Common myeloid progenitor, CD34-positive (primary cell): ENCODE measurements around the gene PRDM11.

Experiments used
- CTCF ChIA-PET: fragments of 350-600 bp; sonication (Branson Sonifier 250); formaldehyde crosslinking; loops from one replicate; lab custom pipeline; 2021; ENCODE audit warnings: antibody characterized with exemption; lab: Charles Lee
- POLR2A ChIA-PET: fragments of 350-600 bp; sonication (Branson Sonifier 250); formaldehyde crosslinking; loops from one replicate; lab custom pipeline; 2021; ENCODE audit warnings: antibody characterized with exemption; lab: Charles Lee
- DNase-seq, 3 donors: peaks; one replicate each; pipeline versions ENCODE4 v3.0.0 to v3.0.0-alpha.2; 2013
- H3K27ac ChIP-seq, 2 experiments: 1 replicate in 1 of 2; 2 replicates in 1 of 2; pipeline ENCODE4 v1.7.0; 2013; ENCODE audit warnings: inconsistent platforms in 2 of 2, low read length in 2 of 2, mild to moderate bottlenecking in 2 of 2, low read depth in 1 of 2, moderate library complexity in 1 of 2; ENCODE audit not compliant: severe bottlenecking in 2 of 2, insufficient read depth in 1 of 2, poor library complexity in 1 of 2
- H3K27me3 ChIP-seq, 5 experiments: replicated peaks in 2 of 5; 1 replicate in 3 of 5; 2 replicates in 2 of 5; pipeline versions ENCODE4 v1.6.1 to v1.7.0; 2013; ENCODE audit warnings: low read length in 4 of 5, mild to moderate bottlenecking in 2 of 5, moderate library complexity in 2 of 5, inconsistent platforms in 1 of 5; ENCODE audit not compliant: insufficient read depth in 5 of 5, control insufficient read depth in 4 of 5
- H3K36me3 ChIP-seq, 4 experiments: 1 replicate in 2 of 4; 2 replicates in 2 of 4; pipeline versions ENCODE4 v1.6.1 to v1.7.0; 2013; ENCODE audit warnings: low read length in 3 of 4, control low read depth in 1 of 4, mild to moderate bottlenecking in 1 of 4; ENCODE audit not compliant: control insufficient read depth in 4 of 4, insufficient read depth in 4 of 4
- H3K4me1 ChIP-seq, 4 experiments: 1 replicate in 3 of 4; 2 replicates in 1 of 4; pipeline versions ENCODE4 v1.6.1 to v1.7.1; 2013; ENCODE audit warnings: low read length in 3 of 4, mild to moderate bottlenecking in 3 of 4, control low read depth in 1 of 4, inconsistent platforms in 1 of 4, moderate library complexity in 1 of 4; ENCODE audit not compliant: control insufficient read depth in 4 of 4, insufficient read depth in 4 of 4; ENCODE audit errors: control extremely low read depth in 1 of 4
- H3K4me3 ChIP-seq, 7 experiments: 1 replicate in 4 of 7; 2 replicates in 3 of 7; pipeline versions ENCODE4 v1.5.1 to v1.7.0; 2013; ENCODE audit warnings: mild to moderate bottlenecking in 7 of 7, low read length in 6 of 7, moderate library complexity in 6 of 7, inconsistent platforms in 2 of 7, low read depth in 2 of 7, control low read depth in 1 of 7; ENCODE audit not compliant: insufficient read depth in 4 of 7, control insufficient read depth in 1 of 7; ENCODE audit errors: extremely low read depth in 1 of 7
- H3K9me3 ChIP-seq, 5 experiments: 1 replicate in 4 of 5; 2 replicates in 1 of 5; pipeline versions ENCODE4 v1.6.1 to v1.7.1; 2013; ENCODE audit warnings: low read length in 4 of 5, mild to moderate bottlenecking in 2 of 5, inconsistent platforms in 1 of 5, low read depth in 1 of 5, moderate library complexity in 1 of 5; ENCODE audit not compliant: control insufficient read depth in 4 of 5, insufficient read depth in 2 of 5; ENCODE audit errors: control extremely low read depth in 1 of 5
- WGBS: methylation state at CpG from one replicate; pipeline ENCODE4 v1.1.5; 2013; ENCODE audit not compliant: insufficient coverage; 5-methylcytosine and 5-hydroxymethylcytosine counted together

Gene PRDM11

DNA sequence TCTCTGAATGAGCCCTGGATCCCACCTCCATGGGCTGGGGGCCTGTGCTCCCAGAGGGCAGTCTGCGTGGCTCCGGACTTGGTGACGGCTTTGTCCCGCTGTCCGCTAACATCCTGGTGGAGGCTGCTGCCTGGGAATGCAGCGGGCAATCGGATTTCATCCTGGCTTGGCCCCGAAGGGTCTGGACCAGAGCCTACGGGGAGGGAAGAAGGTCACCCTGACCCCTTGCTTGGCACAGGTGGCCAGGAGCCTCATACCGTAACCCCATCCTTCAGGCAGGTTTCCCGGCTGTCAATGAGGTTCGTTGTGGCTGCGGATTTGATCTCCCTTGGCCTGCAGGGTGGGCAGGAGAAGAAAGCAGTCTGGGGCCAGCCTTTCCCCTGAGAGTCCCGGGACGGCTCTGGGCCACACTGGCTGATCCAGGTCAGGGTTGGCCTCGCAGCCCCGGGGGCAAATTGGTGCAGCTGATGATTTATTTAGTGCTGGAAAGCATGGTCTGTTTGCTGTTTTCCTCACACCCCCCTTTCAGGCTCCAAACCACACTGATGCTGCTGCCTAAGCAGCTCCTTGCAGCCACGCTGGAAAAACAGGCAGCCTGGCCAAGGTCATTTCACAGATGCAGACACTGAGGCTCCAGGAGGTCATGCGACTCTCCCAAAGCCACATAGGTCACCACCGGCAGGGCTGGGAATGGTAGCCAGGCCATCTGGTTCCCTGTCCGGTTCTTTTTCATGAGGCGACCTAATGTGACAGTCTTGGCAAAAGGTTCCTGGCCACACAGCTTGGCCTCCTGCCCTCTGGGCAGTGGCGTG, 15.0 kb downstream of the PRDM11 start:
- Histone ChIP-seq H3K9me3 (no peaks in the 10 kb centered on the region), H3K4me1 (peaks cover 0 to 81% (median 66%) of the 10 kb centered on the region in 4 experiments), H3K27ac (no peak overlapping the region), H3K4me3 (no peak overlapping the region), H3K36me3 (peaks cover 0 to 5% (median 0%) of the 10 kb centered on the region in 4 experiments), H3K27me3 (no peaks in the 10 kb centered on the region)
- no peak for DNase-seq
- CTCF ChIA-PET = interaction anchor here (0.5 to 1.6 kb wide), 4 partner anchors 22 to 59 kb away, joined by 3 read pairs; no protein-coding TSS in a partner anchor
- POLR2A ChIA-PET = interaction anchor here (0.6 kb wide), 1 partner anchor 674 kb away, joined by 3 read pairs; no protein-coding TSS in a partner anchor
- 88% methylated on average over 21 of the region's 23 CpGs for WGBS

GRCh38 chr11:45162064-45162375, 15.6 kb downstream of the PRDM11 start:
- H3K27ac ChIP-seq = no peak overlapping the region
- CTCF ChIA-PET = interaction anchor here (1.0 to 2.3 kb wide), 3 partner anchors 12 to 51 kb away, joined by 3 to 6 read pairs (median 3); no protein-coding TSS in a partner anchor
- no peak for DNase-seq
- H3K36me3 ChIP-seq = peaks cover 0 to 5% (median 0%) of the 10 kb centered on the region in 4 experiments
- H3K27me3 ChIP-seq = no peaks in the 10 kb centered on the region
- peaks cover 0 to 80% (median 65%) of the 10 kb centered on the region in 4 experiments for H3K4me1 ChIP-seq
- no peaks in the 10 kb centered on the region for H3K9me3 ChIP-seq
- H3K4me3 ChIP-seq = no peak overlapping the region
- WGBS = 93% methylated on average over 3 of the region's 3 CpGs
- POLR2A ChIA-PET = interaction anchor here (0.6 kb wide), 1 partner anchor 674 kb away, joined by 3 read pairs; no protein-coding TSS in a partner anchor

- Histone ChIP-seq H3K4me3 (peak overlapping the region in 1 of 7 experiments; percentile 57), H3K9me3 (no peaks in the 10 kb centered on the region), H3K27ac (no peak overlapping the region), H3K36me3 (peaks cover 0 to 5% (median 0%) of the 10 kb centered on the region in 4 experiments), H3K4me1 (peaks cover 0 to 75% (median 57%) of the 10 kb centered on the region in 4 experiments), H3K27me3 (no peaks in the 10 kb centered on the region)
- ChIA-PET CTCF (interaction anchor here (1.0 to 2.3 kb wide), 7 partner anchors 9 to 609 kb away, joined by 3 to 6 read pairs (median 5); no protein-coding TSS in a partner anchor), POLR2A (no interaction called here)
- no peak for DNase-seq
- 94% methylated on average over 8 of the region's 10 CpGs for WGBS
These were observed 16.8 kb downstream of the PRDM11 start for GRCh38 chr11:45162916-45163879.

- H3K36me3 ChIP-seq = peaks cover 0 to 5% (median 0%) of the 10 kb centered on the region in 4 experiments
- ChIA-PET POLR2A (no interaction called here), CTCF (interaction anchor here (1.3 to 2.3 kb wide), 5 partner anchors 14 to 608 kb away, joined by 3 to 6 read pairs (median 5); no protein-coding TSS in a partner anchor)
- no peaks in the 10 kb centered on the region for H3K27me3 ChIP-seq
- 17% methylated on average over 12 of the region's 15 CpGs for WGBS
- peaks cover 0 to 72% (median 52%) of the 10 kb centered on the region in 4 experiments for H3K4me1 ChIP-seq
- peak overlapping the region in 1 of 2 experiments; percentile 35 for H3K27ac ChIP-seq
- peak; percentile 69 to 93 (median 89) for DNase-seq
- peak overlapping the region in 4 of 7 experiments; percentile 23 to 57 (median 42) for H3K4me3 ChIP-seq
- H3K9me3 ChIP-seq = no peaks in the 10 kb centered on the region
These were observed 17.6 kb downstream of the PRDM11 start for GRCh38 chr11:45163956-45164575.

DNA sequence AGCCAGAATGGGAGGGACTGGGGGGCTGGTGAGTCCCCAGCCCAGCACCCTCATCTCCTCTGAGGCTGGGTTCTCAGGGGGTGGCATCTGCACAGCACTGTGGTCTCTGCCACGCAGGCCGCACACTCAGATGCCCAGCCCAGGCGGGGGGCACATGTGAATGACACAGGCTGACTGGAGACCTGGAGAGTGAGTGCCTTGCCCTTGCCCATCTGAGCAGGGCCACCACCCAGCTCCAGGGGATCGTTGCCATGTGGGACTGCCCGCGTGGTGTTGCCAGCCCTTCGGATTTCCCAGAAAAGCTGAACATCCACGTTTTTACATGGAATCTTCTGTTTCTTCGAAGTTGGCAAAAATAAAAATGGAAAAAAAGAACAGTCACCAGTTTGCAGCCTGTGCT, 18.9 kb downstream of the PRDM11 start:
- Histone ChIP-seq H3K4me1 (peaks cover 0 to 62% (median 41%) of the 10 kb centered on the region in 4 experiments), H3K27me3 (no peaks in the 10 kb centered on the region), H3K36me3 (peaks cover 0 to 5% (median 0%) of the 10 kb centered on the region in 4 experiments), H3K27ac (no peak overlapping the region), H3K4me3 (no peak overlapping the region), H3K9me3 (no peaks in the 10 kb centered on the region)
- CTCF ChIA-PET = interaction anchor here (0.9 to 2.8 kb wide), 4 partner anchors 16 to 55 kb away, joined by 3 to 11 read pairs (median 4); no protein-coding TSS in a partner anchor
- no peak for DNase-seq
- WGBS = 88% methylated on average over 9 of the region's 9 CpGs
- POLR2A ChIA-PET = interaction anchor here (1.0 kb wide), 1 partner anchor 16 kb away, joined by 3 read pairs; no protein-coding TSS in a partner anchor
